Prostate gland (tissue), 2 donors: Measurements from ENCODE around the gene MLLT1.

Experiments
- CTCF ChIP-seq, 4 experiments: fragments of 200-600 bp in 2 of 4; fragments of 450-650 bp in 2 of 4; sonication (generic) in 2 of 4; IDR thresholded peaks; 1 replicate in 3 of 4; 2 replicates in 1 of 4; pipeline ENCODE4 v1.5.1; 2016 to 2019; ENCODE audit warnings: antibody characterized with exemption in 4 of 4, mild to moderate bottlenecking in 2 of 4, moderate library complexity in 2 of 4
- POLR2A ChIP-seq: fragments of 450-650 bp; IDR thresholded peaks from one replicate; pipeline ENCODE4 v1.6.1; 2016; ENCODE audit warnings: antibody characterized with exemption, mild to moderate bottlenecking

GRCh38 chr19:6238643-6239281 lies 41.0 kb downstream of the MLLT1 start:
- TF ChIP-seq CTCF (IDR thresholded peaks at IDR 0.05) (no peak), POLR2A (peak; percentile 11)
